ENCODE data around the gene DNPH1.

Gene DNPH1, protein sequence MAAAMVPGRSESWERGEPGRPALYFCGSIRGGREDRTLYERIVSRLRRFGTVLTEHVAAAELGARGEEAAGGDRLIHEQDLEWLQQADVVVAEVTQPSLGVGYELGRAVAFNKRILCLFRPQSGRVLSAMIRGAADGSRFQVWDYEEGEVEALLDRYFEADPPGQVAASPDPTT

DNA sequence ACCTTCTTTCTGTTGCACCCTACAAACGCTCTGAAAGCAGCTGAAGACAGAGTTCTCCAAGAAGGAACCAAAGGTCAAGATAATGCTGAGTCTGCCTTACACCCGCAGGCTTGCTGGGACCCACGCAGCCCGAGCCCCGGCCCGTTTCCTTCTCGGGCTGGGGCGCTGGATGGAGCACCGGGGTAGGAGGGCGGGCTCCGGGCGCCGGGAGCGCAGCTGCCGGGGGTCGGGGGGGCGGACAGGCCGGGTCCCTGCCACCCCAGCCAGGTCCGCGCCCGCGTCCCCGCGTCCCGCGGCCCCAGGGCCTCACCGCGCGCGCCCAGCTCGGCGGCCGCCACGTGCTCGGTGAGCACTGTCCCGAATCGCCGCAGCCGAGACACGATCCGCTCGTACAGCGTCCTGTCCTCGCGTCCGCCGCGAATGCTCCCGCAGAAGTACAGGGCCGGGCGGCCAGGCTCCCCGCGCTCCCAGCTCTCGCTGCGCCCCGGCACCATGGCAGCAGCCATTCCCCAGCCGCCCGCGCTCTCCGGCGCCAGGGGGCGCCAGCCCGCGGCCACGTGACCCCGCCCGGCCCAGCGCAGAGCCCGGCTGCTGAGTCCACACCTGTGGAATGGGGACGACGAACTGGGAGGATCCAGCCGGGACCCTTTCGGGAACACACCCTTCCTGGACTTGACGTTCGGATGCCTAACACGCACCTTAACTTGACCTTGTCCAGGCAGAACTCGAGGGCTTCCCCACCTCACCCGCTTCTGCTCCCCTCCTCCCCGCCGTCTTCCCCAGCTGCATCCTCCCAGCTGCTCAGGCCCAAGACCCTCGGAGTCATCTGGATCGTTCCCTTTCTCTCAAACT is at the start of gene DNPH1:
Gene DNPH1, minus strand, starts transcription at position 531 of the 852 bp plus-strand sequence. Its CDS starts 25 bp downstream, at position 506.
- peak; percentile 97 for DNase-seq (ENCODE audit: low spot score)

DNA sequence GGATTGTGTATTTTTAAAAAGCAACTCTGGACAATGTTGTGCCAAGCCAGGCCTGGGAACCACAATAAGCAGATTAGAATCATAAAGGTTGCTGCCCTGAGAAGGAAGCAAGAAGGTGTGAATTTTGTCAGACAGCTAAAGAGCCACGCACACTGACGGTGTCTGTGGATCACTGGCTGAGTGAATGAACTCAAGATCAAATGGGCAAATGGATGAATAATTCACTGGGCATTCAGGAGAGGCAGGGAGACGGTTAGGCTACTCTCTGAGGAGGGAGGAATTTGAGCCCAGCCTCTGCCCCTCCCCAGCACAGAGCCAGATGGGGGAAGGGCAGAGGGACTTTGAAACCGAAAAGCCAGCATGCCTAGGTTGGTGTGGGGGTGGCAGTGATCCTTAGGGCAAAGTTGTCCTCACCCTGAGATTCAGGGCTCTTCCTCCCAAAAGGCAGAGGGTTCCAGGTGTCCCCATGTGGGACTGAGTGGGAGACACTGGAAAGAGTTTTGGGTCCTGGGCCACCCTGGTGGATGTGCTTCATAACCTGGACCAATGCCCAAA is 49.3 kb upstream of the DNPH1 start:
- no peak for DNase-seq (ENCODE audit: low spot score)

DNA sequence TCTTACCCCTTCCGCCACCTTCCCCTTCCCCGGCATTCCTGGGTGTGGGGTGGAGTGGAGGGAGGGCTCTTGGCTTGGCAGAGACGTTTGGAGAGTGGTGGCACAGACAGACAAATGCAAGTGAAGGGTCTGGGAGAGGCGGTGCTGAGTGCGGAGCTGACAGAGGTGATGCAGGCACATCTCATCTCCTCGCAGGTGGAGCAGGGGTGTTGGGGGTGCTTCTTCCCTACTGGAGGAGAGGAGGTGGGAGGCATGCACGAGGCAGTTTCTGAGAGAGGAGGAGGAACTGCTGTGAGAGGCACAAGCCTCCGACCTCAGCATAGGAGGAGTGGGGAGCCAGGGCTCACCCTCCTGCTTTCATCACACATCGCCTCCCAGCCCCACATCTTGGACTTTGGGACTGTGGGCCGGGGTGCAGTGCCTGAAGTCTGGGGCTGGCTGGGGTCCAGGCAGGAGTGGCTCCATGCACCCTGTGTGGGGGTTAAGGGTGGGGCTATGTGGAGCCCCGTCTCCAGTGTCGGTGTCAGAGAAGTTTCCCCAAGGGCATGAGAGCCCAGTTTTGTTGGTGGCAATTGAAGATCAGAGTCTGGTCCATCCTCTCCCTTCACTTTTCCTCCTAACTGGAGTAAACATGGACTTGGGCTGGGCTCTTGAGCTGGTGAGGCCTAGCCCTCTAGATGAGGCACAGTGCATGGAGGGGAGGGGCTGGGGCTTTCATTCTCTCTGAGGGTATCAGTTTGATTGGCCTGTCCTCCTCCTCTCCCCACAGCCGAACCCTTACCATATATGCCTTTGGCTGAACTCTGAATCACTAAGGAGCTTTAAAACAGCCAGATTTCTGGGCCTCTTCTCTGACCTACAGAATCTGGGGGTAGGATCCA is 48.6 kb upstream of the DNPH1 start:
- DNase-seq (ENCODE audit: low spot score), result no peak

DNA sequence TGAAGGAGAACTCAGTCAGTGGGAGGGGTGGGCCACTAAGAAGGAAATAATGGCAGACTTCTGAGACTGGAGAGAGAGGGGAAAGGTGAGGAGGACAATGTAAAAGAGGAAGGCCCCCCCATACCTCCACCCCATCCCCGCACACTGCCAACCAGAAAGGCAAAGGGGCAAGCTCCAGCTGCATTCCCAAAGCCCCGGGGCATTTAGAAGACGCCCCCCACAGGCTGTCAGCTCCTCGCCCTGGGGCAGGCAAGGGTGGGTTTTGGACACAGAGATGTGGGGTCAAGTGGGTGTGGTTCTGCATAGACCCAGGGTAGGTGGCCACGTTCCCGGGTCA is 48.0 kb upstream of the DNPH1 start:
- DNase-seq (ENCODE audit: low spot score), result no peak

DNA sequence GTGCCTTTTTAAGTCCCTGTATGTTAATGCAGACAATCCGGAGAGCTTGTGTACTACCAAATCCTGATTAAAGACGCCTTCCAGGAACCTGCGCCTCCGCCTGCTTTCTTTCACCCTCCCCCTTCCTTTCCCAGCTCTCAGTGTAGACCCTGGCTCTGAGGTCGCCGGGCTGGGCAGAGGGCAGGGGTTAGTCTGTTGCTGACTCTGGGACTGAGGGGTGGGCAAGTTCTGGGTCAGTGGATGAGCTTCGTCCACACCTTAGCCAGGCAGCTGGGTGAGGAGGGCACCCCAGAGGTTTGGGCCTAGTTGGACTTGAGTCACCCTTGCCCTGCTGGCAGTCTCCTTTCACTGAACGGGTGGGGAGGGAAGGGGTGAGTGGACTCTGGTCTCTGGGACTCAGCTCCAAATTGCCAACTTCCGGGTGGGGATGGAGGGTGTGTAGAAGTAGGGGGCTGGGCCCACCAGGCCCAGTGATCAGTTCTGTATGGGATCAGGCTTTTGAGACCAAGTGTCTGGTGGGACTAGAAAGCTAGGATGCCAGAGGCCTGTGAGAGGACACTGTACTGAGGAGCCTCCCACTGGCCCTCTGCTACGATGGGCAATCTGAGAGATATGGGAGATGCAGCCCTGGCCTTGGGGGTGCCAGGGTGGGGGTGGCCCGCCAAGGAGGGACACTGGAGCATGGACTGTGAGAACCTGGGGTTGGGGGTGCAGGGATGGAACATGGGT is 47.5 kb upstream of the DNPH1 start:
- DNase-seq (ENCODE audit: low spot score), result no peak

DNA sequence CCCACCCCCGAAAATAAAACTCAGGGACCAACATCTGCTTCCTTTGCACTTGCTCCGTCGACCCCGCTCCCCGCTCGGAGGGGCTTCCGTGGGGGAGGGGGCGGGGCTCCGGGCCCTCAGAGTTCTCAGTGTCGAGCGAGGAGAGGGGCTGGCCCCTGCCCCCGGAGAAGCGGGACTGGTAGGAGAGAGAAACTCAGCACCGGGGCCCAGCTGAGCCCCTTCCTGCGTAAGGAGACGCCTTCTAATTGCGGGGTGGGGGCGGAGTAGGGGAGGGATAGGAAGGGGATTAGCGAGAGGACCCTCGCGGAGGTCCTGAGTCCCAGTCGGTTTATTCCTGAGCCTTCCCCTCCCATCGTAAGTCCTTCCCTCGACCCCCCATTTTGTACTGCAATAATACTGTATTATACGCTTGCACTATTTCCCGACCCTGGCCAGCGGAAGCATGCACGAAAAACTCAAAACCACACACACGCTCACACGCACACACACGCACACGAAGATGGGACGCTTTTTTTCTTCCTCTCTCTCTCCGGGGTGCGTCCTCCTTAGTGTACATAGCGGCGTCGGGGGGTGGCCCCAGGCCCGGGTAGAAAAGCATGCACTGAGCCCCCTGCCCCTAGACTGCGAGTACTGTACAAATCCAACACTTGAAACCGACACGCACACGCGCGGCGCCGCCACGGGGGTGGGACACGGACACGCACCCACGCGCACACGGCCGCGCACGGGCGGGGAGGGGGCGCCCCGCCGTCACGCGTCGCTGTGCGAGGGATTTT is 46.7 kb upstream of the DNPH1 start:
- DNase-seq (ENCODE audit: low spot score), result peak; percentile 59

DNA sequence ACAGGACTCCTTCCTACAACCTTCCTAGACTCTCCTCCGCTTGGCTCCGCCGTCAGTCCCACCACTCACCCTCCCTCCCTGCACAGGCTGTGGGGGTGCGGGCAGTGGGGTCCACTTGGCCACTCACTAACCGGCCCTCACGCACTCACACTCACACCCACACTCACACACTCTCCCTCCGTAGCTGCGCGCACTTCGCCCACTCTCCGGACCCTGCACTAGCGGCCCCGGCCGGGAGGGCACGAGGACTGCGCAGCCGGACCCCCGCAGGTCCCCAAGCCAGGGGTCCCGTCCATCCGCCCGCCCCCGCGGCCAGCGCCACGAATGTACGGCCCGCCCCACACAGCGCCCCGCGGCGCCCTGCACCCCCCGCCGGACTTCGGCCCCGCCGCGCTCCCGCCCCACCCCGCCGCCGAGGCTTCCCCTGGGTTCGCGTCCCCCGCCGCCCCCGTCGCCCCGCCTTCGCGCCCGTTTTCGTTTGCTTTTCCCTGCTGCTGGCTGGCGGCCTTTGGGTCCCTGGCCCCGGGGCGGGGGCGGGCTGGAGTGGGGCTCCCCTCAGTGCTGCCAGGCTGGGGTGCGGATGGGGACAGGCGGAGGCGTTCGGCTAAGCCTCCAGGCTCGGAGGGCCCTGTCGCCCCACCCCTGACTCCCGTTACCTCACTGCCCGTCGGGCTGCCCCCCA is 45.8 kb upstream of the DNPH1 start:
- DNase-seq (ENCODE audit: low spot score), result no peak

DNA sequence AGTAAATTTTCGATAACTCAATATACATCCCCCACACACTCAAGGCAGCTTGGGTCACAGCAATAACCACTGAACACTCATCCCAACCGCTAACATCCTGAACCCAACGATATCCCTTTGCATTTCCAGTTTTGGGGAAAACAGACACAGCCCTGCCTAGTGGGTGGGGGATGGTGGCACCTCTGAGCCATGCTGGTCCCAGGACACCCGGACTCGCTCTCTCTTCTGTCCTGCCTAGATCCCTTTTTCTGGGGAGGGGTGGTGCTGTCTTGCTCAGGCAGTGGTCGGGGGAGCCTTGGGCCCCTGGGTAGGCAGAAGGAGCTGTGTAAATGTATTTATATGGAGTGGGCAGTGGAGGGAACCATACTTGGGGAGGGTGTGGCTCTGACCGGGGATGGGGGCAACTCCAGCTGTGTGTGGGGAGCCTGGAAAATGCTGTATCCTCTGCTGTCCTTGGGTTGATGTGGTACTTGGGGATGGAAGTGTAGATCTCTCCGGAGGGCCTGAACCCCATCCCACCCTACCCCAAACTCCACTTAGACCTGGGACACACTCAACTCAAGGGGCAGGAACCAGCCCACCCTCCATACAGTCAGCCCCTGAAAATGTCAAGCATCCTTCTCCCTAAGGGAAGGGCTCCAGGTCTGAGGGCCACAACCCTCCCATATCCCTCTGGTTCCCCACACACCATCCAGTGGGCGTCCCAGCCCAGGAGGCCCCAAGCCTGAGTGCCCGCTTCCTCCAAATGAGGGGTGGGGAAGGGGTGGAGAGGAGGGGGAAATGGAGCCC is 45.0 kb upstream of the DNPH1 start:
- DNase-seq (ENCODE audit: low spot score), result no peak

DNA sequence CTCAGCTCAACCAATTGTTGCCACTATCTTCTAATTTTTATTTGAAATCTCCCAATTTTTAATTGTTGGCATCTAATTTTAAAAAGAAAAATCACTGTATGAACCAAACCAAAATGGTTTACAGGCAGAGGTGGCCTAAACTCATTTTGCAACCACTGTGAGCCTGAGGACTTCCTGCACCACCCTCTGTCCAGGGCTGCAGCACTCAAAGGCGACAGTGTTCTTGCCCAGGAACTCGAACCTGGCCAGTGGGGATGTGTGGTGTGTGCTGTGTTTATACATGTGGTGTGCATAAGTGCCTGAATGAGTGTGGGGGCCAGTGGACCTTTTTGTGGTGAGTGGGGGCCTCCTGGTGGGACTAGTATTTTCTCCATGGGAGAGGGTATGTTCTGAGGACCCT is 44.4 kb upstream of the DNPH1 start:
- no peak for DNase-seq (ENCODE audit: low spot score)

DNA sequence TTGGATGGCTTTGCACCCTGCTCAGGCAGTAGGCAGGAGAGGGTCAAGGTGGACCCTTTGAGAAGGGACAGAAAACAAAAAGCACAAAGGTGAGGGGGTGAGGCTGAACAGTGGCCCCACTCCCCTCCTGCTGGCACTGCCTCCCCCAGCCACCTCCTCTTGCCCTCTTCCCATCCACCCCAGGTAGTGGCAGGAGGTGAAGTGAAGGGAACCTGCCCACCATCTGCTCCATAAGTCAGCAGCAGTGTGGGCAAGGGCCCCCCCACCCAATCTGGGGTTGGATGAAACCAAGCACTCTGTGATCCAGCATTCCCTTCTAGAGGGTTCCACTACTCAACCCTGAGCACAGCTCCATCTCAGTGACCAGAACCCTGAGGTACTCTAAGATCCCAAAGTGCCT is 42.7 kb upstream of the DNPH1 start:
- no peak for DNase-seq (ENCODE audit: low spot score)

DNA sequence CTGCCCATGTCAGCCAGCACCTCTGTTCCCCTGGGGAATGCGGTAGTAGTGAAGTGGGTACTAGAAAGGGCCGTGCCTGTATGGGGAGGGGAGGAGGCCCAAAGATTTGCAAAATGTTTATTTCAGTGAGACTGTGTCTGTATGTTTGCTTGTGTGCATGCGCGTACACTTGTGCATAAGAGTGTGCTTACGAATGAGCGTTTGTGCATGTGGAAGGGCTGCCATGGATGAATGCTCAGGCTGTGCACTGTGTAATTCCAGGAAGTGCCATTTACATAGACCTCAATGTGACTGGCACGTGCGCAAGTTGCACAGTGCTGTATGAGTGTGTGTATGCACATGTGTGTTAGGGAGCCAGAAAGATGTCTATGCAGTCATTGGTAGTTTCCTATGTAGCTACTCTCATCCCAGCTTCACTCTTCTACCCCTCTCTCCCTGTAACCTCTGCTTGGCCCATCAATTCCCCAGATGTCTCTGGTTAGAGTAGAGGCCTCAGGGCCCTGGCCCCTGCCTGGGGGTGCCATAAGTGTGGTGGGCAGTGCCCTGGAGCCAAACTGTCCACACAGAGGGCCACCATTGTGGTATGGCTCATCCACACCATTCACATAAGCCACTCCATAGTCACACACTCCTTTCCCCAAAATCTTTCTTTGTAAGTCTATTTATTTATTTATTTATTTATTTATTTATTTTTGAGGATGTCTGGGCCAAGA is 42.0 kb upstream of the DNPH1 start:
- DNase-seq (ENCODE audit: low spot score), result no peak

DNA sequence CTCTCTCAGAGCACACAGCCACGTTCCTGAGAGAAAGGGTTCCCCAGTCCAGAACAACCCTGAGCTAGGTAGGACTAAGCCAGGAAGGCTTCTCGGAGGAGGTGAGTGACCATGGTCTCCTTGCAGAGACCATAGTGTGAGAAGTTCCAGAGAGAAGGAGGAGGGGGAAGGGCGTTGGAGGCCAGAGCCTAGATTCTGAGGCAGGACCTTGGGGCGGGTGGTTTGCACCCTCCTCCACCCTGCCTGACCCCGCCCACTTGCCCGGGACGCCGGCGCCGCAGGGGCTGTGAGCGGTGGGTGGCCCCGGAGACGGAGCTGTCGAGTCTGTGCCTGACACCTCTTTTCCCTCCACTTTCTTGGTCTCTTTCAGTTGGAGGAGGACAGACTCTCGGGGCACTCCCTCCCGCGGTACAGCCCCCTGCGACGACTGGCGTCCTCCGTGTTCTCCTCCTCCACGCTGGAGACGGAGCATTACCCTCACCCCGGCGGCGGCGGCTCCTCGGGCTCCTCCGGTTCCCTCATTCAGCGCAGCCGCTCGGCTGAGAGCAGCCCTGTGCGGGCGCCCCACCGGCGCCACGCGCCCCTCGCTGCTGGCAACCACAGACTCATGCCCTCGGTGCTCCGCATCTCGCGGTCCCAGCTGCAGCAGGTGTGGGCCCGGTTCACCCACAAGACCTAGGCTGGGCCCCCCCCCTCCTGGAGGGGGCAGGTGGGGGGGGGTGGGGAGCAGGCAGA is 40.2 kb upstream of the DNPH1 start:
- DNase-seq (ENCODE audit: low spot score), result no peak

DNA sequence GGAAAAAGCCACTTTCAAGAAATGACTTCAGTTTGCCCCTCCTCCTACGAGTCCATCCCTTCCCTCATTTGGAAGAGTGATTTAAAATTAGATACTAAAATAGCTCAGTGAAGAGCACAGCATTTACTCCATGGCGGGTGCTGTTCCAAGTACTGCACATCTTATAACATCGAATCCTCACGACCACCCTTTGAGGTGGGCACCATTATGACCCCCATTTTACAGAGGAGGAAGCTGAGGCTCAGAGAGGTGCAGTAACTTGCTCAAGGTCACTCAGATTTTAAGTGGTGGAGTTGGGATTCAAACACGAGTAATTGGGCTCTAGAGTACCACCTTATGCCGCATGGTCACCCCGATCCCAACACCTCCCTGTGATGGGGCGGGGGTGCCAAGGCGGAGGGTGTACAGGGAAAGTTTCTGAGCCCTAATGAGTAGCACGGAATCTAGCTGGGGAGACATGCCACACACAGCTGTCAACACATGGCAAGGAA is 39.5 kb upstream of the DNPH1 start:
- DNase-seq (ENCODE audit: low spot score), result no peak

DNA sequence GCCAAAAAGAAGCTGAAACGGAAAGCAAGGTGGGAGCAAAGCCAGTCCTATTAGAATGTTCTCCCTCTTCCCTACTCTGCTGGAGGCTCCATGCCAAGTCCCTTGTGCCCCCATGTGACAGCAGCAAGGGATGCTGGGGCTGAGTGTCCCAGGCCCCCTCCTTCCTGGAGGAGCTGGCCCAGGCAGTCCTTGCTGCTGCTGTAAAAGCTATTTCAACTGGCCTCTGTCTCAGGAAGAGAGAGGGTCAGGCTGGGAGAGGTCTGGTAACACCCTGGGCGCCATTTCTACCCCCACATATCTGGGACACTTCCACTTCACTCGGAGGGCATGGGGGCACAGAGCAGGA is 39.0 kb upstream of the DNPH1 start:
- DNase-seq (ENCODE audit: low spot score), result no peak

DNA sequence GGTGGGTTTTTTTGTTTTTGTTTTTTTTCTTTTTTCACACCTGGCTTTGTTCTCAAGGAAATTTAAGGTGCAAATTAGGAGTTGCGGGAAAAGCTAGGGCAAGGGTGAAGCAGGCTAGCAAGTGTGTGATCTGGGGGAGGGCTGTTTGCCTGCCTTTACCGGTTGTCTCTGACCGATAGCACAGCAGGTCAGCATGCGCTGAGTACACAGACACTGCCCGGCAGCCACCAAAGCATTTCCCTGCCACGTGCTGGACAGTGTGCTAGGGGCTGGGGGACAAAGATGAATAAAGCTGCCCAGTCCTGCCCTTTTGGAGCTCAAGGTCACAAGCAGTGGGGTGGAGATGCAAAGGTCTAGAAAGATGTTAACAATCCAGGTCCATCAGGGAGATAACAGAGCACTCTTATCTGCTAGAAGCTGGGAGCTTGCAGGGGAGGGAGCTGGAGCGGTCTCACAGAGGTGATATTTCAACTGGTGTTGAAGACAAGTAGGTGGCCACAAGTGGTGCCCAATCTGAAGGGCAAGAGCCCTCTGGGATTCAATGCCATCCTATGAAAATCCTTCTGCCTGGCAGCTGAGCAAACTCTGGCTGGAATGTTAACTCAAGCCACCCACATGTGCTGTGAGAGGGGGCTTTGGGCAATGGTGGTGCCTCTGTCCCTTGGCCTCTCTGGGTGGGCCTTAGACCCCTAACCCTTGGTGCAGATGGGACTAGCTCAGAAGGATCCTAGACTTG is 38.5 kb upstream of the DNPH1 start:
- no peak for DNase-seq (ENCODE audit: low spot score)

DNA sequence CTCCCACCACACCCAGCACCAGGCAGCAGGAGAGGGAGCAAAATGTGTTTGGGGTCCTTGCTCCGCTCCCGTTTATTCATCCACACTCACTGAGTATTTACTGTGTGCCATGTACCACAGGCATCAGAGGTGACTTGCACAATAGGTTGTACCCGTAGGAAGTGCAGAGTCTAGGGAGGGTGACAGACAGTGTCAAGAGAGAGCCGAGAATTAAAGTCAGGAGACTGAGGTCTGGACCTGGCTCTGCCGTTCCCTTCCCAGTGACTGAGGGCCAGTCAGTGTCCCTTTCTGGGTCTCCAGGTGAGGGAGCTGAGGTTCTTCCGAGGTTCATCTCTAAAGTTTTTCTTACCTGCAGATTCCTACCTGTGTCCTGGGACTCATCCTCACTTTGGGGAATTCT is 36.3 kb upstream of the DNPH1 start:
- DNase-seq (ENCODE audit: low spot score), result no peak

DNA sequence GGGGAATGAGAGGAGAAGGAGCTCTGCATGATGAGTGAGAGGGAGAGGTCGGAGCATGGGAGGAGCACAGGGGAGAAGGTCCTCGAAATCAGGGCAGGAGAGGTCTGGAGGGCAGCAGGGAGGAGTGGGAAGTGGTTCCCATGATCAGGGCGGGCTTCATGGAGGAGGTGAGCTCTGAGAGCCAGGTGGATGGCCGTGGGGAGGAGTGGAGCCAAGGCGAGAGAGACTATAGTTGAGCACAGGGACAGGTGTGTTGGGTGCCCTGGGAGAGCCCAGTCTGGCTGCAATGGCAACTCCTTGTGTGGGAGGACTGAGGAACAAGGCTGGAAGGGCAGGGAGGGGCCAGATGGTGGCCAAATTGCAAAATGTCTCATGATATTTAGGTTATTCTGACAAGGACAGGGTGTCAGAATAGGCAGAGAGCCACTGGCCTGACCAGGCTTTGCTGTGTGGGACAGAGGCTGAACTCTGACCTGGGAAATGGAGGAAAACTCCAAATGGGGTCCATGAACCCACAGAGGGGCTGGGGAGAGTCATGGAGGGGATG is 35.4 kb upstream of the DNPH1 start:
- no peak for DNase-seq (ENCODE audit: low spot score)

Measured in D341Med (cell line).